Naive thymus-derived CD8-positive, alpha-beta T cell (primary cell): ENCODE data around the gene TTC23. TPM values are rescaled to one million over a fixed set of nuclear protein-coding genes. Genes with fewer than 3 reads are reported as not detected.
A peak's percentile ranks its signal among the peaks of the same experiment; 100 is the strongest.
"Not testable (repeated sequence)": the region's sequence is repeated elsewhere in the genome, so short reads cannot be mapped to it uniquely, and the experiment has no call there.

ENCODE experiments used
- ATAC-seq, 2 donors: fragments of 150-1000 bp; cut with Tn5 transposase in 1 of 2; sonication (Bioruptor Pico), chemical (Tn5 transposase) in 1 of 2; 1 replicate in 1 of 2; 2 replicates in 1 of 2; pipeline ENCODE4 v1.10.0; 2021; ENCODE audit warnings: mild to moderate bottlenecking in 2 of 2, moderate library complexity in 2 of 2
- POLR2A ChIA-PET: fragments of 350-600 bp; sonication (Branson Sonifier 250); formaldehyde crosslinking; loops from one replicate; lab custom pipeline; 2021; ENCODE audit warnings: antibody characterized with exemption; lab: Charles Lee
- DNase-seq, 10 donors: peaks; one replicate each; pipeline versions ENCODE4 v3.0.0 to v3.0.0-alpha.2; 2020 to 2022
- H3K27ac Mint-ChIP-seq, 10 donors: one replicate each; pipeline ENCODE4 v1.8.0; 2020 to 2022; ENCODE audit warnings: mild to moderate bottlenecking in 10 of 10, mixed read lengths in 10 of 10, moderate library complexity in 4 of 10, inconsistent platforms in 1 of 10
- H3K27me3 Mint-ChIP-seq, 5 donors: one replicate each; pipeline ENCODE4 v1.8.0; 2021 to 2022; ENCODE audit warnings: mixed read lengths in 5 of 5
- H3K36me3 Mint-ChIP-seq, 3 donors: one replicate each; pipeline ENCODE4 v1.8.0; 2020 to 2022; ENCODE audit warnings: mixed read lengths in 3 of 3, mild to moderate bottlenecking in 2 of 3, inconsistent platforms in 1 of 3
- H3K4me1 Mint-ChIP-seq, 4 donors: one replicate each; pipeline ENCODE4 v1.8.0; 2021 to 2022; ENCODE audit warnings: mixed read lengths in 4 of 4
- H3K4me3 Mint-ChIP-seq, 10 donors: one replicate each; pipeline ENCODE4 v1.8.0; 2020 to 2022; ENCODE audit warnings: mild to moderate bottlenecking in 10 of 10, mixed read lengths in 10 of 10, moderate library complexity in 6 of 10, inconsistent platforms in 1 of 10
- H3K9me3 Mint-ChIP-seq, 9 donors: one replicate each; pipeline ENCODE4 v1.8.0; 2020 to 2022; ENCODE audit warnings: mixed read lengths in 9 of 9, mild to moderate bottlenecking in 3 of 9, inconsistent platforms in 1 of 9, moderate library complexity in 1 of 9
- polyA plus RNA-seq, 3 donors: library from polyadenylated mRNA; unstranded; fragments of 300-500 nt; fragmentation: Illumina TruSeq; gene quantifications; one replicate each; pipeline ENCODE4 v1.2.3, GENCODE V29; 2021
- total RNA-seq, 8 experiments: library from RNA in 2 of 8; stranded (reverse) in 2 of 8; gene quantifications; one replicate each; pipeline ENCODE4 v1.2.3 and lab custom pipeline; 2021 to 2026

TTC23 gene
- total and polyA plus RNA-seq, 5 experiments from 2014 or later, result 0.15 to 0.82 (median 0.38) TPM; not detected in 1

DNA sequence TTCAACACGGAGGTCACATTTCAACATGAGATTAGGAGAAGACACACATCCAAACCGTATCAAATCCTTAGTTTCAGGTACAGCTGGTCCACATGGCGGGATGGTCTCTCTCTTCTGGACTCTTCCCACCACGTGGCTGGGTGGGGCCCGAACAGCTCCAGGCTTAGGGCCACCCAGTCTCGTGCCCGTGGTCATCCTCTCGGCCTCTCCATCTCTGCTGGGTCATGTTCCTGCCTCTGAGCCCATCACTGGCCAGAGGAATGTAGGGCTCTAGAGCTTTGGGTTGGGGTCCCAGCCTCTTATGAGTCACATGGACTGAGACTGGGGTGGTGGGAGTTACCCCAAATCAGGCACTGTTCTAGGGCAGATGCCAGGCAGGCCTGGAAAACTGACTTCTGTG, 132.3 kb downstream of the TTC23 start:
- H3K36me3 Mint-ChIP-seq, result no peaks in the 10 kb centered on the region
- no peak overlapping the region for H3K27ac Mint-ChIP-seq
- ATAC-seq (no peak), DNase-seq (no peak)
- H3K27me3 Mint-ChIP-seq, result peaks cover 0 to 8% (median 2%) of the 10 kb centered on the region in 5 donors
- H3K4me3 Mint-ChIP-seq, result no peak overlapping the region
- no peaks in the 10 kb centered on the region for H3K9me3 Mint-ChIP-seq
- no peaks in the 10 kb centered on the region for H3K4me1 Mint-ChIP-seq
- POLR2A ChIA-PET, result no interaction called here

DNA sequence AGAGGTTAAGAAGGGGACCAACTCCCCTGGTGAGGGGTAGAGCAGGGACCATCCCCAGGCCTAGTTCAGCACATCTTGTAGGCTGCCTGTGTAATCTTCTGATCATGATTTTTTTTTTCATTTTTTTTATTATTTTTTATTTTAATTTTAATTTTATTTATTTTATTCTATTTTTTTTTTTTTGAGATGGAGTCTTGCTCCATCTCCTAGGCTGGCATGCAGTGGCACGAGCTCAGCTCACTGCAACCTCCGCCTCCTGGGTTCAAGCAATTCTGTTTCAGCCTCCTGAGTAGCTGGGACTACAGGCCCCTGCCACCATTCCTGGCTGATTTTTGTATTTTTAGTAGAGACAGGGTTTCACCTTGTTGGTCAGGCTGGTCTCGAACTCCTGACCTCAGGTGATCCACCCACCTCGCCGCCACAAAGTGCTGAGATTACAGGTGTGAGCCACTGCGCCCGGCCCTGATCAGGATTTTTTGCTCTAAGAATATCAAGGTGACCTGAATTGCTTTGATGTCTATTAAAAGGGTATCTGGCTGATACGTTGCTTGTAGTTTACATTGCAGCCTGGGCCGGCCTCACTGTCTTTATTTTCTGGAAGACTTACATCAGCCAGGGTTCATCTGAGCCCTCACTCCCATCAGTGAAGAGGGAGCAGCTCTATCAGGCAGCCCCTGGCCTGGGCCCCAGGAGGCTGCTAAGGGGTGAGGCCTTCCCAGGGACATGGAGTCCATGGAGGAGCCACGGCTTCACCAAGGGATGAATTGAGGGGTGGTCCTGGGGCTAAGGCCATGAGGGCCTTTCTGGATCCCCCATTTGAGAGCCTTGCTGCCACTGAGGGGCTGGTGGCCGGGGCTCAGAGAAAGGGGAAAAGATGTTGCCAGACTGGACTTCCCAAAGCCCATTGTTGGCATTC, 133.8 kb downstream of the TTC23 start:
- Mint-ChIP-seq H3K27ac (no peak overlapping the region), H3K4me1 (peaks cover 0 to 9% (median 6%) of the 10 kb centered on the region in 4 donors), H3K36me3 (no peaks in the 10 kb centered on the region), H3K4me3 (no peak overlapping the region), H3K9me3 (no peaks in the 10 kb centered on the region), H3K27me3 (peaks cover 0 to 7% (median under 1%) of the 10 kb centered on the region in 5 donors)
- DNase-seq (no peak), ATAC-seq (no peak)
- POLR2A ChIA-PET, result no interaction called here

- DNase-seq, result no peak
- H3K36me3 Mint-ChIP-seq, result no peaks in the 10 kb centered on the region
- ATAC-seq, result no peak
- POLR2A ChIA-PET, result no interaction called here
- H3K27ac Mint-ChIP-seq, result no peak overlapping the region
- H3K4me3 Mint-ChIP-seq, result no peak overlapping the region
- no peaks in the 10 kb centered on the region for H3K9me3 Mint-ChIP-seq
- no peaks in the 10 kb centered on the region for H3K27me3 Mint-ChIP-seq
- H3K4me1 Mint-ChIP-seq, result peaks cover 0 to 12% (median 8%) of the 10 kb centered on the region in 4 donors
Observed at GRCh38 chr15:99114511-99115299, 134.7 kb downstream of the TTC23 start.

DNA sequence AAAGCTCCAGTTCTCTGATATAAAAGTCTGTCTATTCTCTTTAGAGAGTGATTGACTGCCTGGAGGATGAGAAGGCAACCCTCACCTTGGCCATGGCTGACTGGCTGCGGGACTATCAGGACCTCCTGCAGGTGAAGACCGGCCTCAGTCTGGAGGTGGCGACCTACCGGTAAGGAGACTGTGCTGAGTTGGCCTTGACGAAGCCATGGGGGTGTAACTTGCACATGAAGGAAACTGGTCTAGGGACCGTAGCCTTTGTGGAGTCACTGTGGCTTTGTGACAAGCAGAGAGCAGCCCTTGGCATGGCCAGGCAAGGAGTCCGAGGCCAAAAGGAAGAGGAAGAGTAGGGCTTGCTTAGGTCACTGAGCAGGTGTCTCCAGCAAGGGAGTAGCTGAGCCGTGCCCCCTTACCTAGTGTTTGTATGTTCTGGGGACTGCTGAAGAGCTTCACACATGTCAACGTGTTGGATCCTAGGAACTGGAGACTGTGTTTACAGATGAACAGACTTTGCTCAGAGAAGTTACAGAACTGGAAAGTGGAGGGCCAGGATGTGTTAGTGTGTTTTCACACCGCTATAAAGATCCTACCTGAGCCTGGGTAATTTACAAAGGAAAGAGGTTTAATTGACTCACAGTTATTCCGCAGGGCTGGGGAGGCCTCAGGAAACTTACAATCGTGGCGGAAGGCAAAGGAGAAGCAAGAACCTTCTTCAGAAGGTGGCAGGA, 135.7 kb downstream of the TTC23 start:
- H3K4me3 Mint-ChIP-seq, result no peak overlapping the region

DNA sequence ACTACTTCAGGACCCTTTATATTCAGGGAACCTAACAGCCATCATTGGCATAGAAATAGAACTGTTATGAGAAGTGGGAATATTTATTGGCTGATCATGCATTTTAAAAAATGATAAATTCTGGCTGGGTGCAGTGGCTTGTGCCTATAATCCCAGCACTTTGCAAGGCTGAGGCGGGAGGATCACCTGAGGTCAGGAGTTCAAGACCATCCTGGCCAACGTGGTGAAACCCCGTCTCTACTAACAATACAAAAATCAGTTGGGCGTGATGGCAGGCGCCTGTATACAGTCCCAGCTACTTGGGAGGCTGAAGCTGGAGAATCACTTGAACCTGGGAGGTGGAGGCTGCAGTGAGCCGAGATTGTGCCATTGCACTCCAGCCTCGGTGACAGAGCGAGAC, 137.7 kb downstream of the TTC23 start:
- H3K36me3 Mint-ChIP-seq, DNase-seq, POLR2A ChIA-PET, H3K9me3 Mint-ChIP-seq, H3K27ac Mint-ChIP-seq, ATAC-seq, H3K4me3 Mint-ChIP-seq: not testable (repeated sequence)
- Mint-ChIP-seq H3K4me1 (peaks cover 0 to 15% (median 9%) of the 10 kb centered on the region in 4 donors), H3K27me3 (peaks cover 2 to 13% (median 9%) of the 10 kb centered on the region in 5 donors)

More for the DNA sequence above, 135.7 kb downstream of the TTC23 start:
- POLR2A ChIA-PET, result no interaction called here
- H3K4me1 Mint-ChIP-seq, result peaks cover 0 to 15% (median 8%) of the 10 kb centered on the region in 4 donors
- DNase-seq, result no peak
- peaks cover 0 to 4% (median 0%) of the 10 kb centered on the region in 5 donors for H3K27me3 Mint-ChIP-seq
- ATAC-seq, result no peak
- no peaks in the 10 kb centered on the region for H3K9me3 Mint-ChIP-seq
- H3K36me3 Mint-ChIP-seq, result no peaks in the 10 kb centered on the region
- no peak overlapping the region for H3K27ac Mint-ChIP-seq

- DNase-seq (no peak), ATAC-seq (no peak)
- Mint-ChIP-seq H3K27ac (no peak overlapping the region), H3K4me1 (peaks cover 0 to 17% (median 13%) of the 10 kb centered on the region in 4 donors), H3K27me3 (peaks cover 6 to 19% (median 14%) of the 10 kb centered on the region in 5 donors), H3K9me3 (no peaks in the 10 kb centered on the region), H3K36me3 (no peaks in the 10 kb centered on the region), H3K4me3 (no peak overlapping the region)
- POLR2A ChIA-PET, result no interaction called here
Observed at GRCh38 chr15:99110581-99111320, 138.6 kb downstream of the TTC23 start.

- Mint-ChIP-seq H3K9me3 (no peaks in the 10 kb centered on the region), H3K4me1 (peaks cover 0 to 17% (median 13%) of the 10 kb centered on the region in 4 donors), H3K36me3 (no peaks in the 10 kb centered on the region), H3K27me3 (peaks cover 6 to 21% (median 14%) of the 10 kb centered on the region in 5 donors), H3K27ac (peak overlapping the region in 1 of 10 donors; percentile 42), H3K4me3 (no peak overlapping the region)
- ATAC-seq (no peak), DNase-seq (no peak)
- POLR2A ChIA-PET, result no interaction called here
Observed at GRCh38 chr15:99110093-99110492, 139.3 kb downstream of the TTC23 start.

DNA sequence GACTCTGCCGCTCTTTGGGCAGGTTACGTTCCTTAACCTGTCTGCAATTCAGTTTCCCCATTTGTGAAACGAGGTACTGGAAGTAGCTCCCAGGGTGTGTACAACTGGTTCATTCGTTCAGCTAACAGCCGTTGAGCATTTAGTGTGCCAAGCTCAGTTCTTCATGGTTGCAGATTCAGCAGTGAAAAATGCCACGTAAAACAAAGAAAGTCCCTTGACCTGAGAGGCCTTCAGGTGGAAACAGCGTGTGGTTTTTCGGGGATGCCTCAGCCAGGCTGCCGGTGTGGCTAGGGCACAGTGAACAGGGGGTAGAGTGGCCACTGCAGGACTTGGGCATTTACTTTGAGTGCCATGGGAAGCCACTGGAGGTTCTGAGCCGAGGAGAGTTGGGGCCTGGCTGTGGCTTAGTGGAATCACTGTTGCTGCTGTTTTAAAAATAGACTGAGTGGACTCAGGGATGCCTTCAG, 139.8 kb downstream of the TTC23 start:
- POLR2A ChIA-PET, result no interaction called here
- peak overlapping the region in 1 of 10 donors; percentile 42 for H3K27ac Mint-ChIP-seq

GRCh38 chr15:99108993-99109392, 140.4 kb downstream of the TTC23 start:
- H3K36me3 Mint-ChIP-seq, result no peaks in the 10 kb centered on the region
- H3K4me3 Mint-ChIP-seq, result peak overlapping the region in 1 of 10 donors; percentile 4
- H3K9me3 Mint-ChIP-seq, result no peaks in the 10 kb centered on the region
- POLR2A ChIA-PET, result no interaction called here
- DNase-seq (no peak), ATAC-seq (no peak)
- peaks cover 6 to 27% (median 15%) of the 10 kb centered on the region in 5 donors for H3K27me3 Mint-ChIP-seq
- no peak overlapping the region for H3K27ac Mint-ChIP-seq
- H3K4me1 Mint-ChIP-seq, result peaks cover 0 to 17% (median 15%) of the 10 kb centered on the region in 4 donors

More for the DNA sequence above, 139.8 kb downstream of the TTC23 start:
- H3K9me3 Mint-ChIP-seq, result no peaks in the 10 kb centered on the region
- ATAC-seq, result no peak
- DNase-seq, result no peak
- H3K27me3 Mint-ChIP-seq, result peaks cover 6 to 25% (median 14%) of the 10 kb centered on the region in 5 donors
- H3K36me3 Mint-ChIP-seq, result no peaks in the 10 kb centered on the region
- H3K4me3 Mint-ChIP-seq, result no peak overlapping the region
- H3K4me1 Mint-ChIP-seq, result peaks cover 0 to 17% (median 14%) of the 10 kb centered on the region in 4 donors

GRCh38 chr15:99106417-99107220, 142.8 kb downstream of the TTC23 start:
- Mint-ChIP-seq H3K4me1 (peaks cover 2 to 17% (median 15%) of the 10 kb centered on the region in 4 donors), H3K27ac (peak overlapping the region in 6 of 10 donors; percentile 16 to 86 (median 77)), H3K27me3 (peaks cover 20 to 44% (median 35%) of the 10 kb centered on the region in 5 donors), H3K36me3 (no peaks in the 10 kb centered on the region), H3K9me3 (no peaks in the 10 kb centered on the region), H3K4me3 (peak overlapping the region; percentile 19 to 75 (median 55))
- POLR2A ChIA-PET, result no interaction called here
- DNase-seq, result peak in 5 of 10 donors; percentile 3 to 54 (median 25)
- peak; percentile 49 to 55 for ATAC-seq
